K562 (cell line): ENCODE data around the gene RDH16. TPM values are rescaled to one million over a fixed set of nuclear protein-coding genes. Genes with fewer than 3 reads are reported as not detected.

Source experiments
- CUX1 ChIP-seq: fragments of 200-800 bp; sonication (Bioruptor generic); IDR thresholded peaks from 2 replicates; pipeline ENCODE4 v1.6.1; 2016; ENCODE audit warnings: missing genetic modification characterization, missing compliant biosample characterization
- ELK1 ChIP-seq: sonication (generic); formaldehyde crosslinking; IDR thresholded peaks from 2 replicates; pipeline ENCODE4 v1.8.1; 2022; ENCODE audit warnings: missing genetic modification reagents
- GABPA ChIP-seq: fragments of 200-800 bp; sonication (Bioruptor generic); conservative IDR thresholded peaks from 2 replicates; pipeline ENCODE4 v1.6.1; 2016; ENCODE audit warnings: low read depth, missing genetic modification characterization, missing compliant biosample characterization
- KLF16 ChIP-seq: IDR thresholded peaks from 2 replicates; pipeline ENCODE4 v1.6.1; 2016; ENCODE audit warnings: antibody characterized with exemption
- LEF1 ChIP-seq: fragments of 450-650 bp; IDR thresholded peaks from 2 replicates; pipeline ENCODE4 v1.6.1; 2016; ENCODE audit warnings: mild to moderate bottlenecking
- PML ChIP-seq: IDR thresholded peaks from 2 replicates; pipeline ENCODE4 v1.6.1; 2012; ENCODE audit warnings: low read length, inconsistent platforms
- SIN3B ChIP-seq: fragments of 450-650 bp; IDR thresholded peaks from 2 replicates; pipeline ENCODE4 v1.6.1; 2017; ENCODE audit warnings: low read depth, mild to moderate bottlenecking, moderate library complexity
- ZBTB7A ChIP-seq: IDR thresholded peaks from 2 replicates; pipeline ENCODE4 v1.6.1; 2011; ENCODE audit warnings: low read depth, mild to moderate bottlenecking, low read length, moderate library complexity, borderline replicate concordance; ENCODE audit not compliant: control insufficient read depth
- polyA plus RNA-seq, 8 experiments: library from polyadenylated mRNA; depleted of rRNA in 4 of 8; stranded (reverse) in 5 of 8; unstranded in 3 of 8; fragments of >200 nt; fragmentation: Nextera tagmentation in 2 of 8; fragmentation: Illumina TruSeq in 1 of 8; extraction: Ambion mirVana in 2 of 8; extraction: Trizol in 1 of 8; gene quantifications; 2 replicates each; pipeline versions ENCODE4 v1.2.1 to v1.2.3, GENCODE V29; 2011 to 2014; ENCODE audit warnings: inconsistent platforms in 1 of 8, missing spikeins in 1 of 8
- total RNA-seq, 7 experiments: library from RNA; depleted of rRNA in 6 of 7; stranded (reverse); fragments of >200 nt in 6 of 7; fragmentation: Illumina TruSeq in 2 of 7; extraction: Trizol in 2 of 7; gene quantifications; 2 replicates each; pipeline versions ENCODE4 v1.2.1 to v1.2.3, GENCODE V29; 2011 to 2021; ENCODE audit warnings: low replicate concordance in 1 of 7
- TF ChIP-seq, protein P1 (sequence below): fragments of 450-650 bp; IDR thresholded peaks from 2 replicates; pipeline ENCODE4 v1.6.1; 2016; ENCODE audit warnings: low read depth

RDH16 gene
- total and polyA plus RNA-seq, 9 of the 15 experiments (the other 6 are each of a cell fraction or from before 2014, with no cell fraction given) = 0.11 to 0.52 (median 0.22) TPM; not detected in 1

DNA sequence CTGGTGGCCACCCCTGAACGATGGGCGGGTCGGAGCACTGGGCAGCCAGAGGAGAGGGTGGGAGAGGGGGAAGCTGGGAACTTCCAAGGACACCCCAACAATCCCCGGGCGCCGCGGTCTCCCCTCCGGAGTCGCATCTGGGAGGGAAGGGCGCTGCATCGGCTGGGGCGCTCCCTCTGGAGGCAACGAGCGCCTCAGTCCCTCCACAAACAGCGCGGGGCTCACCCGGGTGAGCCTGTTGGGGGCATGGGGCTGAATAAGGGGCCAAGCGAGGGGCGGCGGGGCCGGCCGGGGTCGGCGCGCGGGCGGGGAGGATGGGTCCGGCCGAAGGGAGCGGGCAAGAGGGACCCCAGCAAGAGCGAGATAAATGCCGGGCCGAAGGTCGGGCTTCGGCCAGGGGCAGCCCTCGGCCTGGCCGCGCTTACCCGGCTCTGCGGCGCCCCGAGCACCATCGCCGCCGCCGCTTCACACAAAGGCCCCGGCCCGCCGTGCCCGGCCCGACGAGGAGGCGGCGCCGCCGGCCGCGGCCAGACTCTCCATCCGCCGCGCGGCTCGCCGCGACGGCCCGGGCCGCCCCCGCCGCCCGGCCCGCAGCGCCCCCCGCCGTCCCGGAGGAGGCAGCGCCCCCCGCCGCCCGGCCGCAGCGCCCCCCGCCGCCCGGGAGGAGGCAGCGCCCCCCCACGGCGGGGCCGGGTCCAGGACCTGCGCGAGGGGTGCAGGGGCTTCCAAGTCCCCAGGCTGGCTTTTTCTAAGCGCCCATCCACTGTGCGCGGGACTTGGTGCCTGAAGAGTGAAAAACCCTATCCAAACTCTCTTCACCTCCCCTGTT lies 48.8 kb upstream of the RDH16 start, which contains the start of gene ZBTB39 (continued):
- TF ChIP-seq, protein P1, sequence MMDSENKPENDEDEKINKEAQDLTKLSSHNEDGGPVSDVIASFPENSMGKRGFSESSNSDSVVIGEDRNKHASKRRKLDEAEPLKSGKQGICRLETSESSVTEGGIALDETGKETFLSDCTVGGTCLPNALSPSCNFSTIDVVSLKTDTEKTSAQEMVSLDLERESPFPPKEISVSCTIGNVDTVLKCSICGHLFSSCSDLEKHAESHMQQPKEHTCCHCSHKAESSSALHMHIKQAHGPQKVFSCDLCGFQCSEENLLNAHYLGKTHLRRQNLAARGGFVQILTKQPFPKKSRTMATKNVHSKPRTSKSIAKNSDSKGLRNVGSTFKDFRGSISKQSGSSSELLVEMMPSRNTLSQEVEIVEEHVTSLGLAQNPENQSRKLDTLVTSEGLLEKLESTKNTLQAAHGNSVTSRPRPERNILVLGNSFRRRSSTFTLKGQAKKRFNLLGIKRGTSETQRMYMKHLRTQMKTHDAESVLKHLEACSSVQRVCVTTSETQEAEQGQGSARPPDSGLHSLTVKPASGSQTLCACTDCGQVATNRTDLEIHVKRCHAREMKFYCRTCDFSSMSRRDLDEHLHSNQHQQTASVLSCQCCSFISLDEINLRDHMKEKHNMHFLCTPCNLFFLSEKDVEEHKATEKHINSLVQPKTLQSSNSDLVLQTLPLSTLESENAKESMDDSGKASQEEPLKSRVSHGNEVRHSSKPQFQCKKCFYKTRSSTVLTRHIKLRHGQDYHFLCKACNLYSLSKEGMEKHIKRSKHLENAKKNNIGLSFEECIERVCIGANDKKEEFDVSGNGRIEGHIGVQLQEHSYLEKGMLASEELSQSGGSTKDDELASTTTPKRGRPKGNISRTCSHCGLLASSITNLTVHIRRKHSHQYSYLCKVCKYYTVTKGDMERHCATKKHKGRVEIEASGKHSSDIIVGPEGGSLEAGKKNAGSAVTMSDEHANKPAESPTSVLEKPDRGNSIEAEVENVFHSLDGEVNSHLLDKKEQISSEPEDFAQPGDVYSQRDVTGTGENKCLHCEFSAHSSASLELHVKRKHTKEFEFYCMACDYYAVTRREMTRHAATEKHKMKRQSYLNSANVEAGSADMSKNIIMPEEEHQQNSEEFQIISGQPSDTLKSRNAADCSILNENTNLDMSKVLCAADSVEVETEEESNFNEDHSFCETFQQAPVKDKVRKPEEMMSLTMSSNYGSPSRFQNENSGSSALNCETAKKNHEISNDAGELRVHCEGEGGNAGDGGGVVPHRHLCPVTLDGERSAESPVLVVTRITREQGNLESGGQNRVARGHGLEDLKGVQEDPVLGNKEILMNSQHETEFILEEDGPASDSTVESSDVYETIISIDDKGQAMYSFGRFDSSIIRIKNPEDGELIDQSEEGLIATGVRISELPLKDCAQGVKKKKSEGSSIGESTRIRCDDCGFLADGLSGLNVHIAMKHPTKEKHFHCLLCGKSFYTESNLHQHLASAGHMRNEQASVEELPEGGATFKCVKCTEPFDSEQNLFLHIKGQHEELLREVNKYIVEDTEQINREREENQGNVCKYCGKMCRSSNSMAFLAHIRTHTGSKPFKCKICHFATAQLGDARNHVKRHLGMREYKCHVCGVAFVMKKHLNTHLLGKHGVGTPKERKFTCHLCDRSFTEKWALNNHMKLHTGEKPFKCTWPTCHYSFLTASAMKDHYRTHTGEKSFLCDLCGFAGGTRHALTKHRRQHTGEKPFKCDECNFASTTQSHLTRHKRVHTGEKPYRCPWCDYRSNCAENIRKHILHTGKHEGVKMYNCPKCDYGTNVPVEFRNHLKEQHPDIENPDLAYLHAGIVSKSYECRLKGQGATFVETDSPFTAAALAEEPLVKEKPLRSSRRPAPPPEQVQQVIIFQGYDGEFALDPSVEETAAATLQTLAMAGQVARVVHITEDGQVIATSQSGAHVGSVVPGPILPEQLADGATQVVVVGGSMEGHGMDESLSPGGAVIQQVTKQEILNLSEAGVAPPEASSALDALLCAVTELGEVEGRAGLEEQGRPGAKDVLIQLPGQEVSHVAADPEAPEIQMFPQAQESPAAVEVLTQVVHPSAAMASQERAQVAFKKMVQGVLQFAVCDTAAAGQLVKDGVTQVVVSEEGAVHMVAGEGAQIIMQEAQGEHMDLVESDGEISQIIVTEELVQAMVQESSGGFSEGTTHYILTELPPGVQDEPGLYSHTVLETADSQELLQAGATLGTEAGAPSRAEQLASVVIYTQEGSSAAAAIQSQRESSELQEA = no peak
- TF ChIP-seq KLF16 = no peak
- no peak for TF ChIP-seq LEF1
- TF ChIP-seq GABPA (tag) = peak; percentile 88
- TF ChIP-seq ZBTB7A = peak; percentile 96
- TF ChIP-seq ELK1 (CRISPR knock-in tag) = no peak
- 0 out of 2 replicates have a peak, but pooled peaks have one; percentile 12 for TF ChIP-seq PML
- no peak for TF ChIP-seq CUX1 (CRISPR knock-in tag)
- TF ChIP-seq SIN3B = peak; percentile 57; the same call in 1 of the 2 replicates
